Adrenal gland (tissue), 12 donors: Measurements from ENCODE around the gene EEF1AKMT3. TPM values are rescaled to one million over a fixed set of nuclear protein-coding genes. Genes with fewer than 3 reads are reported as not detected.

Experiments
- DNase-seq, 7 donors: peaks; one replicate each; pipeline ENCODE4 v3.0.0-alpha.2; 2019 to 2020
- H3K27ac ChIP-seq, 5 donors: fragments of 200-600 bp; sonication (generic) in 4 of 5; 1 replicate in 3 of 5; 2 replicates in 2 of 5; pipeline versions ENCODE4 v1.5.1 to v1.8.0; 2016 to 2020; ENCODE audit warnings: mild to moderate bottlenecking in 1 of 5
- H3K27me3 ChIP-seq: fragments of 200-600 bp; 2 replicates; pipeline ENCODE4 v1.8.0; 2021
- H3K36me3 ChIP-seq, 2 donors: fragments of 200-600 bp; replicated peaks in 1 of 2; 1 replicate in 1 of 2; 2 replicates in 1 of 2; pipeline versions ENCODE4 v1.5.1 to v1.8.0; 2018 to 2022
- H3K4me1 ChIP-seq, 2 donors: fragments of 200-600 bp; replicated peaks in 1 of 2; 1 replicate in 1 of 2; 2 replicates in 1 of 2; pipeline versions ENCODE4 v1.5.1 to v1.8.0; 2018 to 2021
- H3K4me3 ChIP-seq, 4 donors: fragments of 200-600 bp; sonication (generic) in 3 of 4; one replicate each; pipeline ENCODE4 v1.5.1; 2016 to 2018
- H3K9me3 ChIP-seq, 3 donors: fragments of 200-600 bp; sonication (generic) in 1 of 3; replicated peaks in 1 of 3; 1 replicate in 2 of 3; 2 replicates in 1 of 3; pipeline versions ENCODE4 v1.5.1 to v1.8.0; 2016 to 2021
- POLR2A ChIP-seq, 2 donors: fragments of 450-650 bp; IDR thresholded peaks; one replicate each; pipeline ENCODE4 v1.6.1; 2017; ENCODE audit warnings: antibody characterized with exemption in 2 of 2, mild to moderate bottlenecking in 2 of 2, moderate library complexity in 1 of 2
- WGBS, 4 donors: extraction: QIAGEN DNeasy Blood & Tissue Kit in 2 of 4; methylation state at CpG; one replicate each; pipeline versions ENCODE4 v1.1.5 to v1.1.7; 2013 to 2017; 5-methylcytosine and 5-hydroxymethylcytosine counted together
- intact Hi-C, 2 donors: fragments of 100-400 bp; cut with DNase I; formaldehyde crosslinking; loops; one replicate each; pipeline versions ENCODE4 v1.14.1 to v1.15.0; 2022 to 2023
- polyA plus RNA-seq, 3 donors: library from polyadenylated mRNA; stranded (reverse); fragments of 200-250 nt in 2 of 3; fragments of 350-450 nt in 1 of 3; fragmentation: Illumina TruSeq in 1 of 3; extraction: RNeasy Lipid Tissue Mini Kit (QIAGEN cat#74804) in 1 of 3; gene quantifications; one replicate each; pipeline ENCODE4 v1.2.3, GENCODE V29; 2013 to 2014
- total RNA-seq, 9 donors: library from RNA; depleted of rRNA in 4 of 9; stranded (reverse); fragments of >200 nt in 4 of 9; fragments of 120-200 nt in 1 of 9; fragmentation: NEBNext Ultra II Directional in 1 of 9; extraction: Animal tissue kit (Norgen Biotek cat#: 25700) in 1 of 9; gene quantifications; one replicate each; pipeline versions ENCODE4 v1.1.0 to v1.2.4, GENCODE V29; 2013 to 2023
- TF ChIP-seq, protein P1 (sequence below), 6 experiments: fragments of 450-650 bp in 4 of 6; fragments of 200-600 bp in 2 of 6; sonication (generic) in 1 of 6; IDR thresholded peaks; 1 replicate in 5 of 6; 2 replicates in 1 of 6; pipeline versions ENCODE4 v1.5.1 to v1.8.0; 2016 to 2021; ENCODE audit warnings: antibody characterized with exemption in 6 of 6, mild to moderate bottlenecking in 2 of 6, moderate library complexity in 1 of 6
- donor health status: healthy with polysubstance abuse.
- donor health status: Bipolar disorder and iron deficiency.
- donor health status: DM: yes; HTN: yes; CAD: no.
- donor health status: DM: no; HTN: no; CAD: no.
- donor health status: DM: no; HTN: no; CAD: no.
- donor health status: DM: yes; HTN: yes; CAD: no.

The EEF1AKMT3 gene
- total and polyA plus RNA-seq, 12 donors = 2.4 to 35.9 (median 8.8) TPM

DNA sequence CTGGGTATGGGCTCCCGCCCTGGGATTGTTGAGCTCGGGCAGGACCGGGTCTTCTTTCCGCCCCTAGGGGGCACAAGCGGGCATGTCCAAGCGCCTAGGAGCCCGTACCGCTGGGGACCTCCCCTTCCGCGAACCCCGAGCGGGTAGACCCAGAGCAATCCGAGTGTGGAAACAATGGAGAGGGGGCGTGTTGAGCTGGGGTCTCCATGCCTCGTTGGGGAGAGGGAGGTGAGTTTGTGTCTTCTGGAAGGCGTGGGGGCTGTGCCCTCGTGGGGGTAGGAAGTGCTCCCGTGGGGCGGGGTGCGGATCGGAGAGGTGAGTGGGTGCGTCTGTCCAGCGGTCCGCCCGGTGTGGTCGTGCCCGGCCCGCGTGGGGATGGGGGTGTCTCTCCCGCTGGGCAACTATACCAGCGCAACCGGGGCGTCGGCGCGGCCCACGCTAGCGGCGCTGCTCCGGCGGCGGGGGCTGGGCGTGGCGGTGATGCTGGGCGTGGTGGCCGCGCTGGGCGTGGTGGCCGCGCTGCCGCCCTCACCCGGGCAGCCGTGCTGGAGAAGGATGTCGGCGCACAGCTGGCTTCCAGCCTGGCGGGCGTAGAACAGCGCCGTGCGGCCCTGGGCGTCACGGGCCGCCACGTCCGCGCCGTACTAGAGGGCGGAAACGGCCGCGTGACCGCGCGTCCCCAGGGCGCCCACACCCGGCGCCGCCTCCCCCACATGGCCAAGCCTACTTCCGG lies 46.1 kb upstream of the EEF1AKMT3 start:
- Histone ChIP-seq H3K27me3 (no peaks in the 10 kb centered on the region), H3K27ac (peak overlapping the region in 2 of 5 donors; percentile 57 to 85), H3K4me3 (peak overlapping the region in 3 of 4 donors; percentile 17 to 85 (median 40)), H3K4me1 (peaks cover 14 to 19% of the 10 kb centered on the region in 2 donors), H3K9me3 (no peaks in the 10 kb centered on the region), H3K36me3 (peaks cover 0 to 5% of the 10 kb centered on the region in 2 donors)
- intact Hi-C loops = loop anchor here in 1 of 2 donors (5.0 kb wide), 1 partner anchor 46 kb away; the partner anchor contains the start of genes EEF1AKMT3 and METTL1
- DNase-seq = peak; percentile 78 to 92 (median 85)
- TF ChIP-seq, protein P1, sequence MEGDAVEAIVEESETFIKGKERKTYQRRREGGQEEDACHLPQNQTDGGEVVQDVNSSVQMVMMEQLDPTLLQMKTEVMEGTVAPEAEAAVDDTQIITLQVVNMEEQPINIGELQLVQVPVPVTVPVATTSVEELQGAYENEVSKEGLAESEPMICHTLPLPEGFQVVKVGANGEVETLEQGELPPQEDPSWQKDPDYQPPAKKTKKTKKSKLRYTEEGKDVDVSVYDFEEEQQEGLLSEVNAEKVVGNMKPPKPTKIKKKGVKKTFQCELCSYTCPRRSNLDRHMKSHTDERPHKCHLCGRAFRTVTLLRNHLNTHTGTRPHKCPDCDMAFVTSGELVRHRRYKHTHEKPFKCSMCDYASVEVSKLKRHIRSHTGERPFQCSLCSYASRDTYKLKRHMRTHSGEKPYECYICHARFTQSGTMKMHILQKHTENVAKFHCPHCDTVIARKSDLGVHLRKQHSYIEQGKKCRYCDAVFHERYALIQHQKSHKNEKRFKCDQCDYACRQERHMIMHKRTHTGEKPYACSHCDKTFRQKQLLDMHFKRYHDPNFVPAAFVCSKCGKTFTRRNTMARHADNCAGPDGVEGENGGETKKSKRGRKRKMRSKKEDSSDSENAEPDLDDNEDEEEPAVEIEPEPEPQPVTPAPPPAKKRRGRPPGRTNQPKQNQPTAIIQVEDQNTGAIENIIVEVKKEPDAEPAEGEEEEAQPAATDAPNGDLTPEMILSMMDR (IDR thresholded peaks at IDR 0.05) = peak; percentile 53 to 73 (median 65)
- peak in 1 of 2 donors; percentile 25 for TF ChIP-seq POLR2A (IDR thresholded peaks at IDR 0.05)
- 11 to 41% (median 22%) methylated on average over 17 to 79 of the region's 79 CpGs for WGBS, 4 donors

GRCh38 chr12:57726884-57727757 lies 45.3 kb upstream of the EEF1AKMT3 start:
- no peaks in the 10 kb centered on the region for H3K36me3 ChIP-seq
- no peak for TF ChIP-seq POLR2A (IDR thresholded peaks at IDR 0.05)
- TF ChIP-seq, protein P1 (IDR thresholded peaks at IDR 0.05) = peak in 3 of 6 experiments; percentile 14 to 47 (median 33)
- peaks cover 14 to 19% of the 10 kb centered on the region in 2 donors for H3K4me1 ChIP-seq
- peak overlapping the region in 3 of 4 donors; percentile 17 to 85 (median 40) for H3K4me3 ChIP-seq
- intact Hi-C loops = loop anchor here in 1 of 2 donors (5.0 kb wide), 1 partner anchor 45 kb away; the partner anchor contains the start of genes EEF1AKMT3 and METTL1
- H3K9me3 ChIP-seq = no peaks in the 10 kb centered on the region
- no peaks in the 10 kb centered on the region for H3K27me3 ChIP-seq
- H3K27ac ChIP-seq = peak overlapping the region in 2 of 5 donors; percentile 57 to 85
- 23 to 40% (median 32%) methylated on average over 20 to 76 of the region's 76 CpGs for WGBS, 4 donors
- peak; percentile 41 to 77 (median 63) for DNase-seq

- intact Hi-C loops = loop anchor here in 1 of 2 donors (5.0 kb wide), 1 partner anchor 44 kb away; the partner anchor contains the start of genes EEF1AKMT3 and METTL1
- peak in 4 of 7 donors; percentile 43 to 67 (median 64) for DNase-seq
- Histone ChIP-seq H3K9me3 (no peaks in the 10 kb centered on the region), H3K4me3 (peak overlapping the region in 1 of 4 donors; percentile 85), H3K4me1 (peaks cover 14 to 19% of the 10 kb centered on the region in 2 donors), H3K27ac (no peak overlapping the region), H3K27me3 (no peaks in the 10 kb centered on the region), H3K36me3 (no peaks in the 10 kb centered on the region)
- TF ChIP-seq, protein P1 (IDR thresholded peaks at IDR 0.05) = no peak
- TF ChIP-seq POLR2A (IDR thresholded peaks at IDR 0.05) = no peak
- 47 to 62% (median 52%) methylated on average over 13 to 21 of the region's 21 CpGs for WGBS, 4 donors
These were observed 44.5 kb upstream of the EEF1AKMT3 start for GRCh38 chr12:57727758-57728395.
